ENCODE results near the gene GPR42. TPM values are rescaled to one million over a fixed set of nuclear protein-coding genes. Genes with fewer than 3 reads are reported as not detected.

Gene GPR42
- total RNA-seq, 6 experiments from 2014 or later = not detected

DNA sequence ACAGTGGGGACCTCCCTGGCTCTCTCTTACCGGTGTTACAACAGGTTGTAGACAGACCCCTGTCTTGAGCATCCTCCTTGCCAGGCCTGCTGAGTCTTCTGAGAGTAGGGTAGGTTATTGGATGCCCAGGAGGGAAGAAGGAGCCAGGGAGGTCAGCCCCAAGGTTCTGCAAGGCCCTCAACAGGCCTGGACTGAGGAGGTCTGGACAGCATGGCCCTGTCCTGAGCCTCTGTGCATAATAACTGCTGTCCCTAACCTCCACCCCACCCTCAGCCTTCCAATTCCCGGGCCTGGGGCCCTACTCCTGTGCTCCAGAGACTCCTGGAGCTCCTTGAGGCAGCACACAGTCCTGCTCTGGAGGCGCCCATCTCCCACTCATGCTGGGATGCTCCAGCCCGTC lies 41.5 kb upstream of the GPR42 start:
- no peaks in the 10 kb centered on the region for H3K36me3 Mint-ChIP-seq (ENCODE audit: low read depth)
- DNase-seq = no peak
- no peak overlapping the region for H3K27ac Mint-ChIP-seq
- peaks cover 57% of the 10 kb centered on the region for H3K27me3 Mint-ChIP-seq (ENCODE audit: insufficient read depth)
- H3K4me1 Mint-ChIP-seq (ENCODE audit: low read depth) = no peaks in the 10 kb centered on the region
- no peaks in the 10 kb centered on the region for H3K9me3 Mint-ChIP-seq
- no peak overlapping the region for H3K4me3 Mint-ChIP-seq
- TF ChIP-seq, protein P1, sequence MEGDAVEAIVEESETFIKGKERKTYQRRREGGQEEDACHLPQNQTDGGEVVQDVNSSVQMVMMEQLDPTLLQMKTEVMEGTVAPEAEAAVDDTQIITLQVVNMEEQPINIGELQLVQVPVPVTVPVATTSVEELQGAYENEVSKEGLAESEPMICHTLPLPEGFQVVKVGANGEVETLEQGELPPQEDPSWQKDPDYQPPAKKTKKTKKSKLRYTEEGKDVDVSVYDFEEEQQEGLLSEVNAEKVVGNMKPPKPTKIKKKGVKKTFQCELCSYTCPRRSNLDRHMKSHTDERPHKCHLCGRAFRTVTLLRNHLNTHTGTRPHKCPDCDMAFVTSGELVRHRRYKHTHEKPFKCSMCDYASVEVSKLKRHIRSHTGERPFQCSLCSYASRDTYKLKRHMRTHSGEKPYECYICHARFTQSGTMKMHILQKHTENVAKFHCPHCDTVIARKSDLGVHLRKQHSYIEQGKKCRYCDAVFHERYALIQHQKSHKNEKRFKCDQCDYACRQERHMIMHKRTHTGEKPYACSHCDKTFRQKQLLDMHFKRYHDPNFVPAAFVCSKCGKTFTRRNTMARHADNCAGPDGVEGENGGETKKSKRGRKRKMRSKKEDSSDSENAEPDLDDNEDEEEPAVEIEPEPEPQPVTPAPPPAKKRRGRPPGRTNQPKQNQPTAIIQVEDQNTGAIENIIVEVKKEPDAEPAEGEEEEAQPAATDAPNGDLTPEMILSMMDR (IDR thresholded peaks at IDR 0.05) = no peak

GRCh38 chr19:35330475-35330874 lies 40.4 kb upstream of the GPR42 start:
- H3K4me1 Mint-ChIP-seq (ENCODE audit: low read depth) = no peaks in the 10 kb centered on the region
- no peak overlapping the region for H3K4me3 Mint-ChIP-seq
- TF ChIP-seq, protein P1 (IDR thresholded peaks at IDR 0.05) = no peak
- H3K36me3 Mint-ChIP-seq (ENCODE audit: low read depth) = no peaks in the 10 kb centered on the region
- H3K27me3 Mint-ChIP-seq (ENCODE audit: insufficient read depth) = peaks cover 62% of the 10 kb centered on the region
- no peak overlapping the region for H3K27ac Mint-ChIP-seq
- H3K9me3 Mint-ChIP-seq = no peaks in the 10 kb centered on the region
- DNase-seq = no peak

GRCh38 chr19:35331551-35332214 lies 39.2 kb upstream of the GPR42 start:
- Mint-ChIP-seq H3K27ac (no peak overlapping the region), H3K9me3 (no peaks in the 10 kb centered on the region), H3K27me3 (ENCODE audit: insufficient read depth) (peaks cover 65% of the 10 kb centered on the region), H3K4me1 (ENCODE audit: low read depth) (no peaks in the 10 kb centered on the region), H3K36me3 (ENCODE audit: low read depth) (no peaks in the 10 kb centered on the region), H3K4me3 (no peak overlapping the region)
- DNase-seq = no peak
- TF ChIP-seq, protein P1 (IDR thresholded peaks at IDR 0.05) = no peak

DNA sequence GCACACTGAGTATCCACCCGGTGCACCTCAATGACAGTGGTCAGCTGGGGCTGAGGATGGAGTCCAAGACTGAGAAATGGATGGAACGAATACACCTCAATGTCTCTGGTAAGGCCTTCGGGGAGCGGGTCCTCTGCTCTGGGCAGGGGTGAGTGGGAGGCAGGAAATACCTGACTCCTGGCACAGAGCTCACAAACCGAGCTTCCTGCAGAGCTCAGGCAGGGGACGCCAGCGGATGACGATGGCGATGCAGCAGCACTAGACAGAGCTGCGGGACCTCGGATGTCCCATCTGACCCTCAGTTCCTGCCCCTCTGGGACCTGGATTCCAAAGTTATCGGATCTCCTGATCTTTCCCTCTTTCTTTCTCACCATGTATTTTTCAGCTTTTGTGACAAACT lies 38.1 kb upstream of the GPR42 start:
- TF ChIP-seq, protein P1 (IDR thresholded peaks at IDR 0.05) = no peak
- Mint-ChIP-seq H3K27ac (no peak overlapping the region), H3K36me3 (ENCODE audit: low read depth) (no peaks in the 10 kb centered on the region), H3K27me3 (ENCODE audit: insufficient read depth) (peaks cover 67% of the 10 kb centered on the region), H3K9me3 (no peaks in the 10 kb centered on the region), H3K4me1 (ENCODE audit: low read depth) (no peaks in the 10 kb centered on the region), H3K4me3 (no peak overlapping the region)
- DNase-seq = no peak

DNA sequence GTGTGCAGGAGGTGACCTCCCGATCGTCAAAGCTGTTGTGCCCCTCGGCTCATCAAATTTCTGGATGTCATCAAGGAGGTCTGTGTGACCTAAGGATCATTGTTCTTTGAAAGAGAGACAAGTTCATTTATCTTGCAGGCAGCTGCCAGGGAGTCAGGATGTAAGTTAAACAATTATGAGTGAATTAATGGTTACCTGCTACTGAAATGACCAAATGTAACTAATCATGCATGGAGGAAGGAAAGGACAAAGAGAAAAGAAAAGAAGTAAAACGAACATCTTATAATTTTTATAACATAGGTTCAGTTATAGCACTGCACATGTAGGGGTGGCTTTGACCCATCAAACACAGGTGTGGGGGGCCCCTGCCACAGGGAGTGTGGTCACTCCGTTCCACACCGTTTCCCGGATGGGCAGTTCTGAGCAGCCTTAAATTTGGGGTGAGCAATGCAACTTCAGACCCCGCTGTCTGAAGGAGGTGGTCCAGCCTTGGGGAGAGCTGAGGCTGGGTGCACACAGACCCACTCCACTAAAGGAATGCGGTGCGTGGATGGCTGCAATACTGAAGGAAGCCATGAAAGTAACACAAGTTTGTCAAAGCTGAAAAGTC lies 36.6 kb upstream of the GPR42 start:
- Mint-ChIP-seq H3K4me3 (no peak overlapping the region), H3K27me3 (ENCODE audit: insufficient read depth) (peaks cover 66% of the 10 kb centered on the region), H3K4me1 (ENCODE audit: low read depth) (no peaks in the 10 kb centered on the region), H3K9me3 (no peaks in the 10 kb centered on the region), H3K27ac (no peak overlapping the region), H3K36me3 (ENCODE audit: low read depth) (no peaks in the 10 kb centered on the region)
- TF ChIP-seq, protein P1 (IDR thresholded peaks at IDR 0.05) = no peak
- DNase-seq = no peak

All from HFFc6 (cell line).